Measurements from ENCODE around the gene MUC13. TPM values are rescaled to one million over a fixed set of nuclear protein-coding genes. Genes with fewer than 3 reads are reported as not detected.

Gene MUC13
- total RNA-seq, 1 experiment from 2014 or later = 0.13 TPM

DNA sequence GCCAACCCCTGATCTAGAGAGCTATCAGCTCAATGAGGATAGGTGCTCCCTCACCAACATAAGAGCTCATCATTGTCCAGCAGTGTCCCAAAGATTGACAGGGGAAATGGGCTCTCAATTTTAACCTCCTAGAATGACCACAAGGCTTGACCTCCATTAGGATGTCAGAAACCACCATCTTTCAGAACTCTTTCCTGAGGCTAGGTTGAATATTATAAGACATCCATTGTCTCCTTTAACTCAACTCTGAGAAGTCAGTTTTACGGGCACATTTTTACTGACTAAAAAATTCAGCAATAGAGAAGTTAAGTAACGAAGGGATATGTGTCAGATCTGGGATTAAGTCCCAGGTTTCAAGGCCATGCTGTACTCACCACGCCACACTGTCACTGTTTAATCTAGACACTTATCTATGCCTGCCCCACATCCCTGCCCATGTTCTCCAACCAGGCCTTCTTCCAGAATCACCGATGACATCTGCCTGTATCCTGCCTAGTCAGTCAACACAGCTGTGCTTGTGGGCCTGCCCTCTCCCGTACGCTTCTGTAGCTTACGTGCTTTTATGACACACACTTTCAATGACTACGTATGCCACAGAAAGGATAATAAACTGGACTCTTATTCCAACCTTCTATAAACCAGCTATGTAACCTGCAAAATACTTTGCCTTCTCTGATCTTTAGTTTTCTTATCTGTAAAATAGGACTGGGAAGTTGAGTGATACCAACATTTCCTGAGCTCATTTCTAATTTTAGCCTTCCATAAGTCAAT lies 17.1 kb upstream of the MUC13 start:
- intact Hi-C loops (cut with micrococcal nuclease; ENCODE audit: unreplicated experiment) (no loop called here), in situ Hi-C loops (cut with HindIII; ENCODE audit: low pct_unique_long_range_greater_than_20kb, low sequenced_read_pairs) (no loop called here)
- ChIA-PET POLR2A (no interaction called here), CTCF (interaction anchor here (0.9 kb wide), 1 partner anchor 51 kb away, joined by 3 read pairs; no protein-coding TSS in a partner anchor)
- H3K4me1 ChIP-seq (ENCODE audit: control insufficient read depth, insufficient read depth, low read length) = no peaks in the 10 kb centered on the region
- DNase-seq (ENCODE audit: low read depth, low spot score) (no peak), ATAC-seq (0 out of 2 replicates have a peak, but pooled peaks have one; percentile 51)
- no TSS peak for BruUV-seq (replicated peaks)
- H3K27me3 ChIP-seq (ENCODE audit: control insufficient read depth, insufficient read depth, low read length) = no peaks in the 10 kb centered on the region
- H3K4me3 ChIP-seq (ENCODE audit: low read depth in 2 of 2, low read length in 2 of 2) = no peak overlapping the region
- no peaks in the 10 kb centered on the region for H3K9me3 ChIP-seq (ENCODE audit: control insufficient read depth, insufficient read depth, low read depth, low read length)
- TF ChIP-seq POLR2AphosphoS5 (IDR thresholded peaks at IDR 0.05; ENCODE audit: low read depth, low read length) (no peak), SIN3A (IDR thresholded peaks at IDR 0.05; ENCODE audit: borderline replicate concordance, insufficient read depth, low read depth, low read length) (no peak), TCF7L2 (IDR thresholded peaks at IDR 0.05; ENCODE audit: low read depth, low read length) (no peak)
- TF ChIP-seq, protein P1, sequence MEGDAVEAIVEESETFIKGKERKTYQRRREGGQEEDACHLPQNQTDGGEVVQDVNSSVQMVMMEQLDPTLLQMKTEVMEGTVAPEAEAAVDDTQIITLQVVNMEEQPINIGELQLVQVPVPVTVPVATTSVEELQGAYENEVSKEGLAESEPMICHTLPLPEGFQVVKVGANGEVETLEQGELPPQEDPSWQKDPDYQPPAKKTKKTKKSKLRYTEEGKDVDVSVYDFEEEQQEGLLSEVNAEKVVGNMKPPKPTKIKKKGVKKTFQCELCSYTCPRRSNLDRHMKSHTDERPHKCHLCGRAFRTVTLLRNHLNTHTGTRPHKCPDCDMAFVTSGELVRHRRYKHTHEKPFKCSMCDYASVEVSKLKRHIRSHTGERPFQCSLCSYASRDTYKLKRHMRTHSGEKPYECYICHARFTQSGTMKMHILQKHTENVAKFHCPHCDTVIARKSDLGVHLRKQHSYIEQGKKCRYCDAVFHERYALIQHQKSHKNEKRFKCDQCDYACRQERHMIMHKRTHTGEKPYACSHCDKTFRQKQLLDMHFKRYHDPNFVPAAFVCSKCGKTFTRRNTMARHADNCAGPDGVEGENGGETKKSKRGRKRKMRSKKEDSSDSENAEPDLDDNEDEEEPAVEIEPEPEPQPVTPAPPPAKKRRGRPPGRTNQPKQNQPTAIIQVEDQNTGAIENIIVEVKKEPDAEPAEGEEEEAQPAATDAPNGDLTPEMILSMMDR (IDR thresholded peaks at IDR 0.05) = no peak
- TF ChIP-seq, protein P2, sequence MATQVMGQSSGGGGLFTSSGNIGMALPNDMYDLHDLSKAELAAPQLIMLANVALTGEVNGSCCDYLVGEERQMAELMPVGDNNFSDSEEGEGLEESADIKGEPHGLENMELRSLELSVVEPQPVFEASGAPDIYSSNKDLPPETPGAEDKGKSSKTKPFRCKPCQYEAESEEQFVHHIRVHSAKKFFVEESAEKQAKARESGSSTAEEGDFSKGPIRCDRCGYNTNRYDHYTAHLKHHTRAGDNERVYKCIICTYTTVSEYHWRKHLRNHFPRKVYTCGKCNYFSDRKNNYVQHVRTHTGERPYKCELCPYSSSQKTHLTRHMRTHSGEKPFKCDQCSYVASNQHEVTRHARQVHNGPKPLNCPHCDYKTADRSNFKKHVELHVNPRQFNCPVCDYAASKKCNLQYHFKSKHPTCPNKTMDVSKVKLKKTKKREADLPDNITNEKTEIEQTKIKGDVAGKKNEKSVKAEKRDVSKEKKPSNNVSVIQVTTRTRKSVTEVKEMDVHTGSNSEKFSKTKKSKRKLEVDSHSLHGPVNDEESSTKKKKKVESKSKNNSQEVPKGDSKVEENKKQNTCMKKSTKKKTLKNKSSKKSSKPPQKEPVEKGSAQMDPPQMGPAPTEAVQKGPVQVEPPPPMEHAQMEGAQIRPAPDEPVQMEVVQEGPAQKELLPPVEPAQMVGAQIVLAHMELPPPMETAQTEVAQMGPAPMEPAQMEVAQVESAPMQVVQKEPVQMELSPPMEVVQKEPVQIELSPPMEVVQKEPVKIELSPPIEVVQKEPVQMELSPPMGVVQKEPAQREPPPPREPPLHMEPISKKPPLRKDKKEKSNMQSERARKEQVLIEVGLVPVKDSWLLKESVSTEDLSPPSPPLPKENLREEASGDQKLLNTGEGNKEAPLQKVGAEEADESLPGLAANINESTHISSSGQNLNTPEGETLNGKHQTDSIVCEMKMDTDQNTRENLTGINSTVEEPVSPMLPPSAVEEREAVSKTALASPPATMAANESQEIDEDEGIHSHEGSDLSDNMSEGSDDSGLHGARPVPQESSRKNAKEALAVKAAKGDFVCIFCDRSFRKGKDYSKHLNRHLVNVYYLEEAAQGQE (IDR thresholded peaks at IDR 0.05; ENCODE audit: insufficient read depth in 1 of 2, low read depth in 2 of 2, low read length in 1 of 2) = no peak
- H3K36me3 ChIP-seq (ENCODE audit: control insufficient read depth, insufficient read depth, low read length) = no peaks in the 10 kb centered on the region
- H3K27ac ChIP-seq (ENCODE audit: low read length) = no peak overlapping the region

DNA sequence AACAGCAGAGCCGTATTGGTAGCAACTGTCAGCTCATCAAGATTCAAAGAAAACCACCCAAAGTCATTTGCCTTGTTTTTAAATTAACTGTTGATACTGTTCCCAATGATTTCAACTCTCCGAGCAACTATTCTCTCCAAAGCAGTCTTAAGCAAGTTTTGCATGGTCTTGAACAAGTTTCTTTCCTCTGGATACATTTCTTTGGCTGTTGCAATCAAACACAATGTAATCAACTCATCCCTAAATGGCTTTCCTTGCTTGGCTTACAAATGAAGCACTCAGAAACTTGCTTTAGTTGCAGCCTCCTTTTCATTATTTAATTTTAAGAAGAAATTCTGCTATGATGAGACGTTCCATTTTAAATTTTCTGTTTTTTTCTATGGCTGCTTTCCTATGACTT lies 15.5 kb upstream of the MUC13 start:
- Histone ChIP-seq H3K27ac (ENCODE audit: low read length) (no peak overlapping the region), H3K4me3 (ENCODE audit: low read depth in 2 of 2, low read length in 2 of 2) (no peak overlapping the region), H3K36me3 (ENCODE audit: control insufficient read depth, insufficient read depth, low read length) (no peaks in the 10 kb centered on the region), H3K9me3 (ENCODE audit: control insufficient read depth, insufficient read depth, low read depth, low read length) (no peaks in the 10 kb centered on the region), H3K27me3 (ENCODE audit: control insufficient read depth, insufficient read depth, low read length) (no peaks in the 10 kb centered on the region), H3K4me1 (ENCODE audit: control insufficient read depth, insufficient read depth, low read length) (no peaks in the 10 kb centered on the region)
- CTCF ChIA-PET = no interaction called here
- intact Hi-C loops (cut with micrococcal nuclease; ENCODE audit: unreplicated experiment) (no loop called here), in situ Hi-C loops (cut with HindIII; ENCODE audit: low pct_unique_long_range_greater_than_20kb, low sequenced_read_pairs) (no loop called here)
- BruUV-seq (replicated peaks) = no TSS peak
- DNase-seq (ENCODE audit: low read depth, low spot score) = no peak
- TF ChIP-seq POLR2AphosphoS5 (IDR thresholded peaks at IDR 0.05; ENCODE audit: low read depth, low read length) (no peak), TCF7L2 (IDR thresholded peaks at IDR 0.05; ENCODE audit: low read depth, low read length) (no peak)
- POLR2A ChIA-PET = no interaction called here
- ATAC-seq = no peak

DNA sequence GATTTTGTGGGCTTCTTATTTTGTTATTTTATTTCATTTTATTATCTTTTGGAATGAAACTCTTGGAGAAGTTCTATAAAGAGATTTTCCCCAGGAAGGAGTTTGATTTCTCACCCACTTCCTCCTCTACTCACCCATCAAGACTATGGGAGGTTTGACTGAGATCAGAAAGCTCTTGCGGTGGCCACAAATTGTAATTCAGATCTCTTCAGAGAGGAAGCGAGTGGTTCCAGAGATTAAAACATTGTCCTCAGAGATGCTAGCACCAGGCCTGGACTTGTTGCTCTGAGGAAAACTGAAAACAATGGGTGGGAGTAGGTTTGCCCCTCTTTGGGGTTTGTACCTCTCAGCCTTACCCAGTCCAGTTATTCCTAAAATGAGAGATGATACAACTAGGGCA lies 8.1 kb upstream of the MUC13 start:
- no peak overlapping the region for H3K27ac ChIP-seq (ENCODE audit: low read length)
- BruUV-seq (replicated peaks) = no TSS peak
- DNase-seq (ENCODE audit: low read depth, low spot score) (no peak), ATAC-seq (no peak)
- intact Hi-C loops (cut with micrococcal nuclease; ENCODE audit: unreplicated experiment) (no loop called here), in situ Hi-C loops (cut with HindIII; ENCODE audit: low pct_unique_long_range_greater_than_20kb, low sequenced_read_pairs) (no loop called here)
- ChIA-PET POLR2A (no interaction called here), CTCF (no interaction called here)
- no peaks in the 10 kb centered on the region for H3K4me1 ChIP-seq (ENCODE audit: control insufficient read depth, insufficient read depth, low read length)
- H3K4me3 ChIP-seq (ENCODE audit: low read depth in 2 of 2, low read length in 2 of 2) = no peak overlapping the region
- no peaks in the 10 kb centered on the region for H3K36me3 ChIP-seq (ENCODE audit: control insufficient read depth, insufficient read depth, low read length)
- H3K9me3 ChIP-seq (ENCODE audit: control insufficient read depth, insufficient read depth, low read depth, low read length) = no peaks in the 10 kb centered on the region
- TF ChIP-seq POLR2AphosphoS5 (IDR thresholded peaks at IDR 0.05; ENCODE audit: low read depth, low read length) (no peak), SIN3A (IDR thresholded peaks at IDR 0.05; ENCODE audit: borderline replicate concordance, insufficient read depth, low read depth, low read length) (no peak), TCF7L2 (IDR thresholded peaks at IDR 0.05; ENCODE audit: low read depth, low read length) (no peak)
- TF ChIP-seq, protein P1 (IDR thresholded peaks at IDR 0.05) = no peak
- TF ChIP-seq, protein P2 (IDR thresholded peaks at IDR 0.05; ENCODE audit: insufficient read depth in 1 of 2, low read depth in 2 of 2, low read length in 1 of 2) = no peak
- no peaks in the 10 kb centered on the region for H3K27me3 ChIP-seq (ENCODE audit: control insufficient read depth, insufficient read depth, low read length)

All from Panc1 (cell line).